Panc1 (cell line): ENCODE data around the gene SUPT3H.

Experiments used
- POLR2AphosphoS5 ChIP-seq: IDR thresholded peaks from 2 replicates; pipeline ENCODE4 v1.6.1; 2012; ENCODE audit warnings: mild to moderate bottlenecking, low read depth, low read length, moderate library complexity
- SIN3A ChIP-seq: IDR thresholded peaks from 2 replicates; pipeline ENCODE4 v1.6.1; 2012; ENCODE audit warnings: low read depth, mild to moderate bottlenecking, low read length, moderate library complexity, borderline replicate concordance; ENCODE audit not compliant: insufficient read depth
- TCF7L2 ChIP-seq: IDR thresholded peaks from 2 replicates; pipeline ENCODE4 v1.6.1; 2011; ENCODE audit warnings: mild to moderate bottlenecking, low read depth, low read length, inconsistent platforms
- TF ChIP-seq, protein P1 (sequence below): fragments of 450-650 bp; IDR thresholded peaks from 2 replicates; pipeline ENCODE4 v1.5.1; 2017; ENCODE audit warnings: mild to moderate bottlenecking
- TF ChIP-seq, protein P2 (sequence below), 2 experiments: IDR thresholded peaks; 2 replicates each; pipeline ENCODE4 v1.6.1; 2011 to 2012; ENCODE audit warnings: low read depth in 2 of 2, control low read depth in 1 of 2, low read length in 1 of 2, mild to moderate bottlenecking in 1 of 2, moderate library complexity in 1 of 2; ENCODE audit not compliant: insufficient read depth in 1 of 2

DNA sequence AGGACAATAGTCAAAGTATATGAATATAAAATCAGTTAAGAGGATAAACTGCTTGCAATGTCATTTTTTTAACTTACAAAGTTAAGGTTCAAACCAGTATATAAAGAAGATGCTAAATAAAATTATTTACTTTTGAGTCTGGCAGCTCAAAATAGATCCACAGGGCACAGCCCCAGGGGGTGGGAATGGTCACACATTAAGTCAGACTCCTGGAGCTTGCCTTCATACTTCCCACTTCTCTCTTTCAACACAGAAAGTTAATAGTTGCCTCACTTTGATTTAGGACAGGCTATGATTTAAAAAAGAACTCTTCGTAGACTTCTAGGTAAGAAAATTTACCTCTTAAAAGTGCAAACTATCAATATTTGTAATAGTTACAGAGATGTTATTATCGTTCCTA, 207.9 kb downstream of the SUPT3H start:
- TF ChIP-seq, protein P1, sequence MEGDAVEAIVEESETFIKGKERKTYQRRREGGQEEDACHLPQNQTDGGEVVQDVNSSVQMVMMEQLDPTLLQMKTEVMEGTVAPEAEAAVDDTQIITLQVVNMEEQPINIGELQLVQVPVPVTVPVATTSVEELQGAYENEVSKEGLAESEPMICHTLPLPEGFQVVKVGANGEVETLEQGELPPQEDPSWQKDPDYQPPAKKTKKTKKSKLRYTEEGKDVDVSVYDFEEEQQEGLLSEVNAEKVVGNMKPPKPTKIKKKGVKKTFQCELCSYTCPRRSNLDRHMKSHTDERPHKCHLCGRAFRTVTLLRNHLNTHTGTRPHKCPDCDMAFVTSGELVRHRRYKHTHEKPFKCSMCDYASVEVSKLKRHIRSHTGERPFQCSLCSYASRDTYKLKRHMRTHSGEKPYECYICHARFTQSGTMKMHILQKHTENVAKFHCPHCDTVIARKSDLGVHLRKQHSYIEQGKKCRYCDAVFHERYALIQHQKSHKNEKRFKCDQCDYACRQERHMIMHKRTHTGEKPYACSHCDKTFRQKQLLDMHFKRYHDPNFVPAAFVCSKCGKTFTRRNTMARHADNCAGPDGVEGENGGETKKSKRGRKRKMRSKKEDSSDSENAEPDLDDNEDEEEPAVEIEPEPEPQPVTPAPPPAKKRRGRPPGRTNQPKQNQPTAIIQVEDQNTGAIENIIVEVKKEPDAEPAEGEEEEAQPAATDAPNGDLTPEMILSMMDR: no peak
- no peak for TF ChIP-seq SIN3A
- no peak for TF ChIP-seq POLR2AphosphoS5
- TF ChIP-seq, protein P2, sequence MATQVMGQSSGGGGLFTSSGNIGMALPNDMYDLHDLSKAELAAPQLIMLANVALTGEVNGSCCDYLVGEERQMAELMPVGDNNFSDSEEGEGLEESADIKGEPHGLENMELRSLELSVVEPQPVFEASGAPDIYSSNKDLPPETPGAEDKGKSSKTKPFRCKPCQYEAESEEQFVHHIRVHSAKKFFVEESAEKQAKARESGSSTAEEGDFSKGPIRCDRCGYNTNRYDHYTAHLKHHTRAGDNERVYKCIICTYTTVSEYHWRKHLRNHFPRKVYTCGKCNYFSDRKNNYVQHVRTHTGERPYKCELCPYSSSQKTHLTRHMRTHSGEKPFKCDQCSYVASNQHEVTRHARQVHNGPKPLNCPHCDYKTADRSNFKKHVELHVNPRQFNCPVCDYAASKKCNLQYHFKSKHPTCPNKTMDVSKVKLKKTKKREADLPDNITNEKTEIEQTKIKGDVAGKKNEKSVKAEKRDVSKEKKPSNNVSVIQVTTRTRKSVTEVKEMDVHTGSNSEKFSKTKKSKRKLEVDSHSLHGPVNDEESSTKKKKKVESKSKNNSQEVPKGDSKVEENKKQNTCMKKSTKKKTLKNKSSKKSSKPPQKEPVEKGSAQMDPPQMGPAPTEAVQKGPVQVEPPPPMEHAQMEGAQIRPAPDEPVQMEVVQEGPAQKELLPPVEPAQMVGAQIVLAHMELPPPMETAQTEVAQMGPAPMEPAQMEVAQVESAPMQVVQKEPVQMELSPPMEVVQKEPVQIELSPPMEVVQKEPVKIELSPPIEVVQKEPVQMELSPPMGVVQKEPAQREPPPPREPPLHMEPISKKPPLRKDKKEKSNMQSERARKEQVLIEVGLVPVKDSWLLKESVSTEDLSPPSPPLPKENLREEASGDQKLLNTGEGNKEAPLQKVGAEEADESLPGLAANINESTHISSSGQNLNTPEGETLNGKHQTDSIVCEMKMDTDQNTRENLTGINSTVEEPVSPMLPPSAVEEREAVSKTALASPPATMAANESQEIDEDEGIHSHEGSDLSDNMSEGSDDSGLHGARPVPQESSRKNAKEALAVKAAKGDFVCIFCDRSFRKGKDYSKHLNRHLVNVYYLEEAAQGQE (IDR thresholded peaks at IDR 0.05; ENCODE audit: insufficient read depth in 1 of 2, low read depth in 2 of 2, low read length in 1 of 2): no peak
- no peak for TF ChIP-seq TCF7L2
